Stimulated activated naive CD4-positive, alpha-beta T cell (primary cell): ENCODE results near the gene MPDZ.

Source experiments
- DNase-seq, 6 experiments: peaks; one replicate each; lab custom pipeline; 2025; lab: John Stamatoyannopoulos, UW

MPDZ gene

DNA sequence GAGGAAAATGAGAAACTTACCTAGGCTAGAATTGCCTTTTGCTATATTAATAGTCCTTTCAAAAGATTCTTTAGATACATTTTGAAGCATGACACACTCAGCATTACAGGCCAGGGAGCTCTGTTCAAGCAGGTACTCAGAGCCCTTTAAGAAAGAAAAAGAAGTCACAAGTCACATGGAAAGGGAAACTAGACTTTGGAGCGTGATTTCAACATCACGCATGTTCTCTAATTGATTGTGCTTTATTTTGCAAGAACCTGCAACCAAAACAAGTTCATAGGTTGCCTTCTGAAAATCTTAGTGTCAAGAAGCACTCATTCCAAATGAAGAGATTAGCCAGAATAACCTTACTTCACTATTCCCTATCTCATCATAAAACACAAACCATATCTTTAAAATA is 103.8 kb downstream of the MPDZ start:
- DNase-seq, result no peak

DNA sequence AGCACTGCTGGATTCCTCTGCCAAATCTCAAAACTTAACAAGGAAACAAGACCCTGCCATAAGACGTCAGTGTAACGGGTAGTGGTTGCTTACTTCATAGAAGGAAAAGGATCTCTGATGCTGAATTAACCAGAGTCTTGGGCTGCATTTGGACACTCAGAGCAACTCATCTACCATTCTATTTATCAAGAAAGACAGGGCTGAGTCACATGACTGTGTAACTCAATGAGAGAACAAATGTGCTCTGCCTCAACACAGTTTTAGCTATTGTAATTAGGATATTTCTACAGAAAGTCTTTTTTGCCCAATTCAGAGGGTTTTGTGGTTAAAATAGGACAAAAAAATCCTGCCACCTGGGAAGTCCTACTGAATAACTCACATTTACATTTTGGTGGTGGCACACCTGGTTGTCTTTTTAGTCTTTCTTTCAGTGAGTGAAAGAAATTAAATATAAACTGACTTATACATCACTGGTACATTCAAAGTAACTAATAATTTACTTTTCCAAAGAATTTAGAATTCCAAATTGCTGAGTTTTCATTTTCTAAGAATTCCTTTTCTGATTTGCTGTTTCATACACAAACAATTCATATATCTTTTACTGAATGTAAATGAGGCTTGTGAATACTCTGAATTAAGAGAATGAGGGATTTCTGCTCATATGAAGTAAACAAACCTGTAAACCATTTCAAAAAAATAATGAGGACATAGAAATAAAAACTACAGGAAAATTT is 104.4 kb downstream of the MPDZ start:
- no peak for DNase-seq

DNA sequence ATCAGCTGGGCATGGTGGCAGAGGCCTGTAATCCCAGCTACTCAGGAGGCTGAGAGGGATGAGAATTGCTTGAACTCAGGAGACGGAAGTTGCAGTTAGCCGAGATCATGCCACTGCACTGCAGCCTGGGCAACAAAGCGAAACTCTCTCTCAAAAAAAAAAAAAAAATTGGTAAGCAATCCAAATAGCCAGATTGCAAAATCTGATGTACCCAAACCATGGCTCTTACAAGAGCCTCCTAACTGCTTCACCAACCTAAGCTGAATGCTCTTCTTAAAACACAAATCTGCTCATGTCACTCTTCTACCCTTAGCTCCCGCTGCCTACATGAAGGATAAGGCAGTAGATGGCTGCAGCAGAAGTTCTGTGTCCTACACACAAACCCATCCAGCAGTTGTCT is 105.9 kb downstream of the MPDZ start:
- DNase-seq, result no peak

DNA sequence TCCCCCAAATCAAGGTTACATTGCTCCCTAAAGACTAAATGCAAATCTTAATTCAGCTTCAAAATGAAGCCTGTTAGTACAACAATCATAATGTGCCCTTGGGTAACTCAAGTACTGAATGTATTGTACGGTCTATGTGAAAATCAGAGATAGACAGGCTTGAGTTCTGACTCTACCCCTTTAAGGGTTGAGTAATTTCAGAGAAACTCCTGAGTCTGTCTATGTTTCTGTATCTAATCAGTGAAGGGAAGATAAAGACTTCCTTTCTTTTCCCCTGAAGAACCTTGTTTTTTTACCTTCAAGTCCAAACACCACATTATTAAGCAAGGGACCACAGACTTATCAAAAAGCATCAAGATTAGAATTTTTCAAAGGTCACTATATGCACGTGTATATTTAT is 108.2 kb downstream of the MPDZ start:
- DNase-seq, result no peak

DNA sequence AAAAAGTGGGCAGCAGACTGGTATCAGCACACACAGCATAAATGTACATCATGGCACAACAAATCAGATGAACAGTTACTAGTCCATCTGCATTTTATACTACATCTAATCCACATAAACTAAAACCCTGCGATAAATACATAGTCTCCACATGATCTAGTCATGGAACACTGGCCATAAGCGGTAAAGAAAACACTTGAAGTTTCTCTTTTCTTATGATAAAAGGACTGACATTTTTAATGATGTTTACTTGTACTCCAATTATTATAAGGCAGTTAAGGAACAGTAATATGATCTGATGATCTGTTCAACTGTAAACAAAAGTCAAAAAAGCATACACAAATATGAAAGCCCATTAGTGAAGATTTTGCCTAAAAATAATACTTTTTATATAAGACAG is 112.5 kb downstream of the MPDZ start:
- no peak for DNase-seq

DNA sequence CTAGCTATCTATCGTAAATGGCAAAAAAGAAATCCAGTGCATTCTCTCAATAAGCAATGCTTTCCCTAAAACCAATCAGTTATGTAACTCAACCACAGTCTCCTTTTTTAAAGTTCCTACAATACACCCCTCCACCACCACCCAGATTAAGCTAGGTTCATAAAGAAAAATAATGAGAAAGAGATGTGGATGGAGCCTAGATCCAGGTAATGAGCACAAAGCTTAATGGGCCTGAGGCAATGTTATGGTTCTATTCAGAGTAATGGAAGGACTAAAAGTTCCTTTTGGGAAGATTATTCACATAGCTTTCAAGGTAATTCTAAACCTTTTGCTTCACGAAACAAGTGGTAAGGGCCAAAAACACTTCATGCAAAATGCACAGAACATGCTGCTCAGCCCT is 113.5 kb downstream of the MPDZ start:
- DNase-seq, result no peak

DNA sequence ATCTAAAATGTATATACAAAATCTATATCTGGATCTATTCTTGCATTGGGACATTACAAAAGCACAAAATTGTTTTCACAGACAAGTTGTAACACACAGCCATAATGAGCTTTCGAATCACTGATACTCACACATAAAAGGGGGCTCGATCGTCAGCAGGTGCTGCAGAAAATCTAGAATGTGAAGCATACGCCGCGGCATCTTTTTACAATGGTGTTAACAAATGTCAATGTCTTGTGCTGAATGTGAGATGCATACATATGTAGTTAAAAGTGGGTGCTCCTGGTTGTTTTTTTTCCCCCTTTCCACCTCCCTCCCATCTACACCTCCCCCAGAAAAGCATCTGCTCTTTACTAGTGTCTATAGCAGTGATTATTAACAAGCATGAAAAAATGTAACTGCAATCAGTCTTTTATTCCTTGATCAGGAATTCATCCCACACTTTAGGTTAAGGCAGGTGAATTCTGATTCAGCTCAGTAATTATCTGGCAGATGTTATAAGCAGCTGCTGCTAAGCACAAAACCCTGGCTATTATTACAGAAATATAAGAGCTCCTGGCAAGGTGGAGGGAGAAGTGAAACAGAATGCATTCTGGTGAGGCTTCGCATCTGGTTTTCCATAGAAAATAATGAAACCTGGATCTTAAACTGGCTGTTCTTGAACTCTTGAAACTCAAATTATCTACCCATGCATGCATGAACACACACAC is 114.1 kb downstream of the MPDZ start:
- DNase-seq, result no peak

DNA sequence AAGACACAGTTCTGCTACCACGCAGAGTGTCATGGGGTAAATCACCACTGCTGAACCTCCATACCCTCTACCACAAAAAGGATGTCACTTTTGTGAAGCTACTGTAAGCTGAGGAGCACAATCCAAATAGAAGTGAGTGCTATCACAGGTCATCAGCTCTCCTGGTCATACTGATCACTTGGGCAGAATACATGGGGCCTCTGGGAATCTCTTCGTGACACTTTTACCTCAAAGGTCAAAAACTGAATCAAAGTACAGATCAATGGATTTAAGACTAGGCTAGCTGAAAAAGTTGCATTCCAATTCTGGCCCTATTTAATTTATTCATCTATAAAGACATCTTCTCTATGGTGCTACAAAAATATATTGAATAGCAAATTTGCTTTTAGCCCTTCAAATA is 115.5 kb downstream of the MPDZ start:
- no peak for DNase-seq

DNA sequence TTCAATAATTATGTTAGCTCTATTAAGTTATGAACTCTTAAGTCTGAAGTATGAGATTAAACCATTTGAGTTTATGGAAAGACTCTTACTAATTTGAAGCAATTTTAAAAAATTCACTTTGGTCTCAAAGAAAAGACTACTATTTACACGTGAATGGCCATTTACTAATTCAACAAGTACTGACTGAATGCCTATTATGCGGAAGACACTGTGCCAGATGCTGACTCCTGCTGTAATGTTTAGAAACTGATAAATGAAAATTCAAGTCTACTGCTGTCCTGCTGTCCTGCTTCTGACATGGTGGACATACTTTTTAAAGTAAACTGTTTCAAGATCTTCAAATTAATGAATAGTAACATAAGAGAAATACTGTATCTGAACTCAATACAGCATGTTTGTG is 116.2 kb downstream of the MPDZ start:
- DNase-seq, result no peak

DNA sequence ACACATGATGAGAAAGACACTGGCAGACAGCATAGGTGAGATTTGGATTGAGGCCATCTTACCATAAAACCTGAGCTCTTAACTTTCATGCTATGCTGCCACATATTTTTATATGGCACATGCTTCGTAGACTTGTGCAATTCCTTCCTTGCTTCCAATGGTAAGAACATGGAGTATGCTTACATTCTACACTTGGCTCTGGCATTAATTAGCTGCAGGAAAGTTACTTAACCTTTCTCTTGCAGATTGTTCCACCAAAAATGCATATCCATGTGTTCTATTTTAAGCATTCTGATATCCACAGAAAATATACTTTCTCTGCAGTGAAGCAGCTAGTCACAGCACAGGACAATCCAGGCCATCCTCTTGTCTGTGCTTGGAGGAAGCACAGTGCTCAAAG is 119.4 kb downstream of the MPDZ start:
- no peak for DNase-seq

DNA sequence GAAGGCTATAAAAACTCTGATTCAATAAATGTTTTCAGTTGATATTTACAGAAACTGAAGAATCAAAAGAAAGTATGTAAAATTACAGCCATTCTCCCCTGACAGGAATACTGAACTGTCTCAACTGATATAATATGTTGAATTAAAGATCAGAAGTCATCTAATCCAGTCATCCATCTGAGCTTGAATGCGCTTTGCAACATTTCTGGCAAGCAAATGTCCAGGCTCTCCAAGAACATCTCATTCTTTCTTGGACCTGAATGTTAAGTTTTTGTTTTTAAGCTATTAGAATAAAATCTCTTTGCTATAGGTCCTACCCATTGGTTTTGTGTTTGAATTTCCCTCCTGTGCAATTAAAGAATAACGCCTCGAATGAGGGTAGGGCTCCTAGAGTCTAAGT is 120.5 kb downstream of the MPDZ start:
- DNase-seq, result no peak

DNA sequence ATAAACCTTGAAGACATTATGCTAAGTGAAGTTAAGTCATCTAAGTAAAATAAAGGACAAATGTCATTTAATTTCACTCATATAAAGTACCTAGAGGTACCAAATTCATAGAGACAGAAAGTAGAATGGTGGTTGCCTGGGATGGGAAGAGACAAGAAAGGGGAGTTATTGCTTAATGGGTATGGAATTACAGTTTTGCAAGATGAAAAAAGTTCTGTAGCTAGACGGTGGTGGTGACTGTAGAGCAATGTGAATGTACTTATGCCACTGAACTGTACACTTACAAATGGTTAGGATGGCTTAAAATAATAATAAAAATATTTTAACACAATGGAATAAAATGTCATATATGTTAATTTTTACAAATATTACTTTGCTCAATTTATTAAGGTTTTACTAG is 128.0 kb downstream of the MPDZ start:
- no peak for DNase-seq

DNA sequence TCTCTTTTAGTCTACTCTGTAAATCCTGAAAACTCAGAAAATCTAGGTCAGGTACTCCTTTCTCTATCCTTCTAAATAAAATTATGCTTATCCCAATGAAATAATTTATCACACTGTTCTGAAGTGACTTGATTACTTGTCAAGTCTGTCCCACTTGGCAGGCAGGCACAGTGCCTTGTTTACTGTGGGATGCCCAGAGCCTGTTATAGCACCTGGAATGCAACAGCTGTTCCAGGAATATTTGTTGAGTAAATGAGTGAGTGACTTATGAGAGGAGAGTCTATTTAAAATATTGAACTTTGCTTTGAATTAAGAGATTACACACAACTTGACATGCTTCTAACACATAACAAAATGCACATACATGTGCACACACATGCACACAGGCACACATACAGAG is 130.0 kb downstream of the MPDZ start:
- DNase-seq, result no peak

DNA sequence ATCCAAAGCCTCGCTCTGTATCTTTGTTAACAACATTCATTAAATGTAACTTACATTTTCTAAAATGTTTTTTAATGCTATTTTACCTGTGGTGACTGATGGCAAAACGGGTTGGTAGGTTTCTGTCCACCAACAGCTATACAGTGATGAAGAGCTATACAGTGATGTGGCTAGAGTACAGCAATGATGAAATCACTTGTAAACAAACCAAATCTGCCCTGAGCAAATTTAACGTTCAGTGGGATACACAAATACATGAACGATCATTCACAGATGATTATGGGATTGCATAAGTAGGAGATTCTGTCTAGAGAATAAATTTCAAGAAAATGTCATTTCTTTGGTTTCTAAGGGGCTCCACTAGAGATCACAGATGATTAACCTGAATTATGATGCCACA is 132.7 kb downstream of the MPDZ start:
- no peak for DNase-seq

DNA sequence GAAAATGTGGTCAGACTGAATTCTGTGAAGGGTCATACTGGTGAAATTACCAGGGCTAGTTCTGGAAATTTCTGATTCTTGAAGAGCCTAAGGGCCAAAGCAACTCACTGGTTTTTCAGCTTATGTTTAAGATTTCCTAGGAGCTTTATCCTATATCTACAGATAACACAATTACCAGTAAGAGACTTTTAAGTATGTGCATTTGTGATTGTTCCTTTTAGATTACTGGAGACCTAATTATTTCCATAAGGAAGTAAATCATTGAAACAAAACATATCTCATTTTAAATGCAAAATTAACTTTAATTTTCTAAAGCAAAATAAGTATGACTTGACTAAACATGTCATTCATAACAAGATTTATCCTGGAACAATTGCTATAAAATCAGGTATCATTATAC is 134.2 kb downstream of the MPDZ start:
- DNase-seq, result no peak

DNA sequence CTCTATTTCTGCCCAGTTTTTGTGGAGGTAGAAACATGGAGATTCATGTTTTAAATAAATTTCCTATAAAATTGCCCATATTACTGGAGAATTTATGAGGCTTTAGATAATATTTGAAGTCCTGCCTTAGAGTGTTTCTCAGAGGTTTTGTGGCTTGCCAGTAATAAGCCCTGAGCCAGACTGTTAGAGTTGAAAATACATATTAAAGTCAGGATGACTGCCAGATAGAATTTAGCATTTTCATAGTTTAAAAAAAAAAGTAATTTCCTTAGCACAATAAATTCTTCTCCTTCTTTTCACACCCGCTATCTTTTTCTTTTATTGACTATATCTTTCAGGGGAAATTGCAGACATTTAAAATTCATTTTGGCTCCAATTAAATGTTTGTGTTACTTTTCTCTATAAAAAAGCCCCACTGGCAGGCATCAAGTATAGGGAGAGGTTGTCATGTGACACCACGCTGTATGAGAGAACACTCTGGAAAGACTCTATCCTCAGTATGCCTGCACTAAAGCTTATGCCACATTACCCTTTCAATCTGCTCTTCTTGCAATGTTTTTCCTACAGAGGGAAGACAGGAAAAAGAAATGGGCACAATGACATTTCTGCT is 135.2 kb downstream of the MPDZ start:
- no peak for DNase-seq

DNA sequence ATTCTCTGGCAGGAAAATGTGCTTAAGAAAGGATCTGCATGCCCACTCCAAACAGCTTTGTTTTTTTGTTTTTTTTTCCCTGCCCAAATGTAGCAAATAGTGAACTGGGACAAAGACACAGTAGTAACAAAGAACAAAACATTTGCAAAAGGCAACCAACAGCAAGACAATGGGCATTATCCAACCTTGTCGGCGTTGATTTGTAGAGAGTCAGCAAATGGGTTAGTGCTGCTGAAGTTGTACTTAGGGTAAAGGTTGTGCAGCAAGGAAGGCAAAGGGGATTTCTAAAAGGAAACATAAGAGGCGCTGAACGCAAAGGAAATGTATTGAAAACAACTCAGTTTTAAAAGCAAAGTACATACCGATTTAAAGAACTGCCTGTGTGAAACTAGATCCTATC is 136.2 kb downstream of the MPDZ start:
- DNase-seq, result no peak

DNA sequence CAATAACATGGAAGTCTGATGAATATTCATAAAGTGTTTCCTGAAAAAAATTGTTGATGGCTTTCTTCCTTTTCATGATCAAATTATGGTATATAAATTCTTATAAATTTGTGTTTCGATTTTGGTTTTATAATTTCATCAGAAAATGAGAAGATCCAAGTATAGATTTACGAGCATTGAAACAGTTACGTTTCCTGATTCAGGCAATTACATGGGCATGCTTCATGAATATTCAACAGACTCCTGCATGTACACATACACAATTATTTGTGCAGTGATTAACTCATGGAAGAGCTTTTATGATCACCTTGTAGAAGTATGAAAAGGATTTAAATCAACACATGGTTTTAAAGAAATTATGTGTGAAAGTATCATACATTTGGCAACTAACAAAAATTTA is 136.7 kb downstream of the MPDZ start:
- DNase-seq, result no peak

DNA sequence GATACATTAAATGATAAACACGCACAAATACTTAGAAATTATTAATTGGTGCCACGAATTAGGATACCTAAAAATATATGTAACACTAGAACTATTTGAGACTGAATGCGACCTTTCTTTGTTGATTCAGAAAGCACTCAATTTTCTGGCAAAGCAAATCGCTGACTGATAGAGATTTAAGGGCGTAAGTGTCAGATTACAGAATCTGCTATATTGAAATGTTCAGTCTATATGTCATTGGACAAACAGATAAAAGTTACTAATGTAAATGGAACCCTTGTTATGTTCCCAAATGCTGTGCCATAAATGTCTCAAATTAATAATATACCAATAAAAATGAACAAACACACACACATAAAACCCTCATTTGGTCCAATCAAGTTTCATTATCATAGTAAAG is 137.9 kb downstream of the MPDZ start:
- DNase-seq, result no peak

DNA sequence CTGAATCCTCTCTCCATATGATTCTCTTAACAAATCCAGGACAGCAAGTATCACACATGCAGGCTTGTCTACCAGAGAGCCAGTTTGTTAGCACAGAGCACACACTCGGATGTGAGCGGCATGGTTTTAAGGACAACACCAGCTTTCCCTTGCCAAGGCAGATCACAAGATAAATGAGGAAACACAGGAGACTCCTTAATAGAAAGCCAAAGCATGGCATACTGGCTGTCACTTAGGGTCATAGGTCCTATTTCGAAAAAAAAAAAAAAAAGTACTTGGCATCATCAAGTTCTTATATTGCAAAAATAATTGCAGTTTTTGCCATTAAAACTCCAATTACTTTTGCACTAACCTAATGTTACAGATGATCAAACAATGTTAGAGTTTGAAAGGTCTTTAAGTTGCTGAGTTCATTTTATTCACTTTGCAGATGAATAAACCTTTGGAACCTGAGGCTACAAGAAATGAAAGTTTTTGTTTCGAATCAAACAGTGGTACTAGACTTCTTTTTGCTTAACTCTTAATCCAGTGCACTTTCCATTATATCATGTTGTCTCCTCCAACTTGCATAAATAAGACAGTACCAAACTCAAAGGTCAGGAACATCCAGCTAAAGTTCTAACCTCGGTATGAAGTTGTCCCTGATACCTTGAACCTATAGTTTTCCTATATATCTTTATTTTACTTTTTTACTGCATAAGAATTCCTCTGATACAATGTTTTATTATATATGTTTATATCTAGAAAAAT is 138.5 kb downstream of the MPDZ start:
- no peak for DNase-seq

DNA sequence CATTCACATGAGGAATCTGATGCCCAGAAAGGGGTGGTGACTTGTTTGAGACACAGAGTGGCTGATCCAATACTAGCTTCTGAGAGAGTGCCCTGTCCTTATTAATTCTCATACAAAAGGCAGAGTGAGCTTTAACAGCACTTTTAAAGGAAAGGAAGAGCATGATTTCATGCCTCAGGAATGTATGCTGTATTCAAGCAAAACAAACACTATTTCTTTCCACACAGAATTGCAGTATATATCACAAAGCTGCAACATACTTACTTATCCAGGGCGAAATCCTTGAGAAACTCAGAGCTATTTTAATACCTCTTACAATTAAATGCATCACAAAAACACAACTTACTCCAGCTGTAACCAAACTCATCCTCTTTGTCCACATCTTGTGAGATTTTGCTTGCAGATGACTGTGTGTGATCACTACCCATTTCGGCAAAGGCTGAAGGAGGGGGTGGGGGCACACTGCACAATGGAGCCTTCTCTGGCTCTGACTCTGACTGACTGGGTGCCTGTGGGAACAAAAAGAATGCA is 139.8 kb downstream of the MPDZ start:
- DNase-seq, result no peak

DNA sequence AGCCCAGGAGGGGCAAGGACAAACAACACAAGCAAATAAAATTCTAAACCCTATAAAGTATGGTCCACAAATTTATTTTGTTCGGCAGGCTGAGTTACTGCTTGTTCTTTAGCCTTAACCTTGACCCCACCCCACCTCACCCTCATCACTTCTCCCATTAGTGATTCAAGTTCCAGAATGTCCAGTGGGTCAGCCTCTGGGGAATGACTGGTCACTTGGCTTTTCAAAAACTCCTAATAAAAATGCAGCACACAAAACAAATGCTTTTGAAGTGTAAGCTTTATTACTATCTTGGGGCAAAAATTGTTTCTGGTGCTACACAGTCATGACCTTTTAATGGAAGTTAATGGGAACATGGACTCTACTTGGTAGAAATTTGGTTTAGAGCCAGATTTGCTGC is 142.1 kb downstream of the MPDZ start:
- DNase-seq, result no peak

DNA sequence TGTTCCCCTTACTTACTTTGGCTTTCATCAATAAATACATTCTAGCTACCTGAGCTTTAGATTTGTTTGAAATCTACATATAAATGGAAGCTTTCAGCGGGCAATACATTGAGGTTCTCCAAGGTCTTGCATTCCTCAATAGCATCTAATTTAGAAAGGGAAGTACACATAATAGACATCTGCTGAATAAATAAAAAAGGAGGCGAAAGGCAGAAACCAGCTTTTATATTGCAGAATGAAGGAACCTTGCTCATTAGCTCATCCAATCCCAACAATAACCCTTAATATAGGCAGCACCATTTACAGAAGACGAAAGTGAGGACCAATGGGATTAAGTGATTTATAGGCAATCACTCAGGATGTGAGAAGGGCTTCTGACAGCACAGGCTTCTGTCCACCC is 147.5 kb downstream of the MPDZ start:
- DNase-seq, result no peak
